ENCODE data around the gene SCNN1B.
"Not testable (repeated sequence)": the region's sequence is repeated elsewhere in the genome, so short reads cannot be mapped to it uniquely, and the experiment has no call there.

The SCNN1B gene

DNA sequence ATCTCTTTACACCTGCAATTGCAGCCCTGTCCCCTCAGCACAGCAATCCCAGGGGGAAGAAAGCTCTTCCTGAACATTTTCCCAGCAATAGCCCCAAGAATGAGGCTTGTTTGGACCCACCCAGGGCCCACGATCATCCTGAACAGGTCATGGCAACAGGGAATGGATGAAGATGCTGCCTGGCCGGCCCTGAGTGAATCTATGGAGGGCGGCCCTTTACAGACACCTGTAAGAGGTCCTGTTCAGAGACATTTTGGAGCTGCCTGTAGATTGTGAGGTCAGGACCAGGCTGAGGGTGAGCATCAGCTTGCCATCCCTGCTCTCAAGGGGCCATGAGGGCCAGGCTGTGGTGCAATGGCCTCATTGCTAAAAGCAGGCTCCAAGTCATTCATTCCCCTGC is 81.8 kb downstream of the SCNN1B start:
- DNase-seq = no peak

DNA sequence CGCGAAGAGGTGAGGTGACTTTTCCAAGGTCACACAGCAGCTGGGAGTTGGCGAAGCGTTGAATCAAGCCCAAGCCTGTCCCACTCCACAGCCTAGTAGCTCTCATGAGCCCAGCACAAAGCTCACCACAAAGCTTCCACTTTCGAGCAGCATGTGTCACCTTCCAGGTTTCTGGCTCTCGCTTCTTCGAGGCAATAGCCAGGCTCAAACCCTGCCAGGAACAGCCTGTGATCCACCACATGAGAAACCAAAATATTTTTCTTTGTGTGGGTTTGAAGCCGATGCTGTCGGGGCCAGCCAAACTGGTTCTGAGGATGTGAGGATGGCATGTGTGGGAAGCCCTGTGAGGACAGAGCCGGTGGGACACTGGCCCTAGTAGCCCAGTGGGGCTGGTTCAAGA is 82.8 kb downstream of the SCNN1B start:
- no peak for DNase-seq

DNA sequence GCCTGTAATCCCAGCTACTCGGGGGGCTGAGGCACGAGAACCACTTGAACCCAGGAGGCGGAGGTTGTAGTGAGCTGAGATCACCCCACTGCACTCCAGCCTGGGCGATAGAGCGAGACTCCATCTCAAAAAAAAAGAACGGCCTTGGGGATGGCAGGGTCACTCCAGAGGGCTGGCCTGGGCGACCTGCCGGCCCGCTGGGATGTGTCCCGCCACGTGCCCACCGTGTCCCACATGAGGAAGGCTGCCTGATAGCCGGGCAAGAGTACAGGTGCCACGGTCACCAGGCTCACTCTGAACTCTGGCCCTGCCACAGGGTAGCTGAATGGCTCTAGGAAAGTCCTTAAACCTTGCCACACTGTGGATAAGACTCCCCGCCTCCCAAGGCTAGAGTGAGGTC is 83.3 kb downstream of the SCNN1B start:
- no peak for DNase-seq

DNA sequence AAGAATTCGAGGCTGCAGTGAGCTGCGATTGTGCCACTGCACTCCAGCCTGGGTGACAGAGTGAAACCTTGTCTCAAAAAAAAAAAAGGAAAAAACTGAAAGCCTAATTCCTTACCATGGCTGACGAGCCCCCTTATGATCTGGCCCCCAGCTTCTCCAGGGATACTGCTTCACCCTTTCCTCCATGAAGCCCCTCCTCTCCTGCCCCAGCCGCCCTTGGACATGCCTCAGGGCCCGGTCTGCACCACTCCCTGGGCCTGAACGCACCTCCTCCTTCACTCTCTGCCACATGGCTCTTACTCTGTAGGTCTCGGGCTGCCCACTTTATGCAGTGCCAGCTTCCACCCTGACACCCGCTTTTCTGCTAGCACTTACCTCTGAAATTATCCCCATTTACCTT is 85.6 kb downstream of the SCNN1B start:
- no peak for DNase-seq

DNA sequence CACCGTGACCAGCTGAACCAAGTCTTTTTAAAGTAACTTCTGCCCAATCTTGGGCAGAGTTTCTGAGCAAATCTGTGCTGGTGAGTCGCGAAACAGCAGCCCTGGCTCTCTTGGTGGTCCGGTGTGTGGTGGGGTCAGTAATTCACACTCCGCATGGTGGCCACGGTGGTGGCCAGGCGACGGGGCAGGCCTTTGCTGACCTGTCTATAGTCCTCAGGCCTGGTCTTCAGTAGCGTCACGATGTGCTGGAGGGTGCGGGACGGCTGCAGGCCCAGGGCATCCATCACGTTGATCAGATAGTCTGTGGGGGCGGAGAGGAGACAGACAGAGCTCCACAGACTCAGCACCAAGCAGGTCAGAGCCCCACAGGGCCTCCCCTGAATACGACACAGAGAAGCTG is 86.7 kb downstream of the SCNN1B start:
- no peak for DNase-seq

DNA sequence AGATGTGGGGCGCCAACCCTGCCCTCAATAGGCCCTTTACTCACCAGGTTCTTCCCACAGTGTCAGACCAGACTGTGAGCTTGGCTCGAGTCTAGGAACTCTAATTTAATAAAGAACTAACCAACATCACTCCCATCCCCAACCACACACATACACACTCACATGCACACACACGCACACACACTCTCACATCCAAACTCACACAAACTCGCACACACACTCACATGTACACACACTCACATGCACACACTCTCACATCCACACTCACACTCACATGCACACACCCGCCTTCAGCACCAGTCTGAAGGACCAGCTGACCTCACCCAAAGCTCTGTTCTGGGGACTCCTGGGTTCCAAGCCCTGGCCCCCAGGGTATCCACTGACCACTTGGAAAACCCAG is 87.1 kb downstream of the SCNN1B start:
- no peak for DNase-seq

- not testable (repeated sequence) for DNase-seq
These were observed 87.8 kb downstream of the SCNN1B start for GRCh38 chr16:23389936-23390335.

GRCh38 chr16:23391381-23392222 is 89.5 kb downstream of the SCNN1B start:
- no peak for DNase-seq

- no peak for DNase-seq
These were observed 90.1 kb downstream of the SCNN1B start for GRCh38 chr16:23392223-23392600.

DNA sequence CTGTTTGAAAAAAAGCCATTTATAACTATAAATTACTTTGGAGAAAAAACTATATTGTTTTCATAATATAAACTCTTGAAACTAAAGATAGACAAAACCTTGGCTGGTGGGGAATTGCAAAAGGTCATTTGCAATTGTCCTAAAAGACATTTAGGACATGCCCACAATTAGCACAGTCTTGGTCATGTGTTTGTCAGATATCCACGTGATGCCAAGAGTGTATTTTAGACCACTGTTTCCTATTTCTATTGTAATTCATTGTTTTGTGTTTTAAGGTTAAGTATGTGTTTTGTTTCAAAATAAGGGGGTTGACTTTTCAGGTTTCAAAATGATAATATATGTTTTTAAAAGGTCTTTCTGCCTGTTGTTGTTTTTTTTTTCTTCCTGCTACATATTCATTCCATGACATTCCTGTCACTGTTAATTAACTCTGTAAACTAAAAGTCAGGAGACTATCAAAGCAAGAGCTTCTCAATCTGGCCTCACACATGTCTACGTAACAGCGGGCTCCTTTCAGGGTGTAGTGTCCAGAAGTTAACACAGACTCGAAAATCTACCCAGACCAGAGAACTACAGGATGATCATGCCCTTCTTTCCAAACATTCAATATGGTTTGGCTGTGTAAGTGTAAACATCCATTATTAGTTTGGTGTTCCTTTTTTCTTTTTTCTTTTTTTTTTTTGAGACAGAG is 92.2 kb downstream of the SCNN1B start:
- no peak for DNase-seq

GRCh38 chr16:23395732-23396131 is 93.6 kb downstream of the SCNN1B start:
- no peak for DNase-seq

- DNase-seq = no peak
These were observed 95.4 kb downstream of the SCNN1B start for GRCh38 chr16:23397464-23397863.

- no peak for DNase-seq
These were observed 97.1 kb downstream of the SCNN1B start for GRCh38 chr16:23398987-23399805.

DNA sequence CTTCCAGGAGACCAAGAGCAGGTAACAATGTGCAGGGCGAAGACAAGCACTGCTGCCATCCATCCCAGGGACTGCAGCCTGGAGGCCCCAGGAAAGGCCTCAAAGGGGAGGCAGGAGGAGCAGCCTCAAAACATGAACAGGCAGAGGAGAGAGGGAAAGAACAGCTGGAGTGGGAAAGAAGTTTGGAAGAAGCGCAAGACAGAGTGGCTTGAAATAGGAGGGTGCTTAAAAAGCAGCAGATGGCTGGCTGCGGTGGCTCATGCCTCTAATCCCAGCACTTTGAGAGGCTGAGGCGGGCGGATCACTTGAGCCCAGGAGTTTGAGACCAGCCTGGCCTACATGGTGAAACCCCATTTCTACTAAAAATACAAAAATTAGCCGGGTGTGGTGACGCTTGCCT is 98.3 kb downstream of the SCNN1B start:
- not testable (repeated sequence) for DNase-seq

DNA sequence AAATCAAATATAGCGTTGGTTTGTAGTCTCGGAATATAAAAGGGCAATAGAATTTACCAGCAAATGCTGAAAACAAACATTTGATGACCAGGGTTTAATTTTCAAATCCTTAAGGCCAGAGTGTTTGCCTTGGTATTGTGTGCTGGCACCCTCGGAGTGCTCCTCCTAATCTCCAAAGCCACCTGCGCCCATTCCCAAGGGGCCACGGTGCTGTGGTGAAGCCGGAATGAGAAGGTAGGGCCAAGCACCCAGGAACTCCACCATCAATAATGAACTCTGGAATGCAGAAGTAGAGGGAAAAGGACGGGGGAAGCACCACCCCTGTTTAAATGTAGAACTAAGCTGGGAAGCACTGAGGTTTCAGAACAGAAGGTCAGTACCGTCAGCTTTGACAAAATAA is 99.0 kb downstream of the SCNN1B start:
- DNase-seq = no peak

- DNase-seq = no peak
These were observed 100.0 kb downstream of the SCNN1B start for GRCh38 chr16:23402100-23402499.

DNA sequence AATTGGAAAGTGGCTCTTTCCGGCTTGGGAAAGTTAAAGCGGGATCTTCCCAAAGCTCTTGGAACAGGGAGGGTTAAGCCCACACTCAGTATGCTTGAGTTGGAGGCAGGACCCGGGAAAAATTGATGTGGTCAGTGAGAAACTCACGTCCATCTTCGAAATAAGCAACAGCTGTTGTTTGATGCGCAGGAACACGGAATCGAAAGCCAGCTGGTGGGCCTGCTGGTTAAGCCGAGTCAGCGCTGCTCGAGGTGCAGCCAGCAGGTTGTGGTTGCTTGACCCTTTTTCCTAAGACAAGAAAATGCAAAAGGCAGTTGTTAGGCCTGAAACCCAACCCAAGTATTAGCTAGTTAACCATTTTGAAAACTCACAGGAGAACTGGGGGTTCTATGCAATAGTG is 101.4 kb downstream of the SCNN1B start:
- no peak for DNase-seq

- no peak for DNase-seq
These were observed 103.9 kb downstream of the SCNN1B start for GRCh38 chr16:23406024-23406423.

DNA sequence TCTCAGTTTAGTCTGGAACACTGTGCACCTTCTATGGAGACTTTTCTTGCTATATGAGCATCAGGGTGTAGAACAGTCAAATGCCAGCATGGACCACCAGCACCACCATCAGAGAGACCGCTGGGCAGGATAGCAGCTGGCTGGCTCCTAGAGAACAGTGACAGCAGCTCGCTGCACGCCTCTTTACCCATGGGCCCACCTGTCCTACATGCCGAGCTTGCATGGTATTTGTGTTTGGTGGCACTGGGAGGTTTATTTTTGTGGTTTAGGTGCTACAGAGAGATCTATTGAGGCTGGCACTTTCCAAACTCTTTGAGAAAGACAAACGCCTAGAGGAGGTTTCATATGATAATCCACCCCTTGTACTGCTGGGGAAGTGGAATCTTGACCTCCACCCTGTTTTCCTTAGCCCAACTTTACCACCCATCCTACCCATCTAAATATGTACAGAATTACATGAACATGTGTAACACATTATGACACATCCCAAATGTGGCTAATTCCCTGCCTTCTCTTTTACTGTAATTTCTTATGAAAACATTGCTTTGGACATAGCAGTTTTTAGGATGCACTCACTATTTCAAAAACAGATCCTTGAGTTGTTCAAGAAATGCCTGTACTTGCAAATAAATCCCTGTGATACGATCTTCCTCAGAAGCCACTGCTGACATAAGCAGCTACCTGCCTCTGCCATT is 104.6 kb downstream of the SCNN1B start:
- DNase-seq = no peak

DNA sequence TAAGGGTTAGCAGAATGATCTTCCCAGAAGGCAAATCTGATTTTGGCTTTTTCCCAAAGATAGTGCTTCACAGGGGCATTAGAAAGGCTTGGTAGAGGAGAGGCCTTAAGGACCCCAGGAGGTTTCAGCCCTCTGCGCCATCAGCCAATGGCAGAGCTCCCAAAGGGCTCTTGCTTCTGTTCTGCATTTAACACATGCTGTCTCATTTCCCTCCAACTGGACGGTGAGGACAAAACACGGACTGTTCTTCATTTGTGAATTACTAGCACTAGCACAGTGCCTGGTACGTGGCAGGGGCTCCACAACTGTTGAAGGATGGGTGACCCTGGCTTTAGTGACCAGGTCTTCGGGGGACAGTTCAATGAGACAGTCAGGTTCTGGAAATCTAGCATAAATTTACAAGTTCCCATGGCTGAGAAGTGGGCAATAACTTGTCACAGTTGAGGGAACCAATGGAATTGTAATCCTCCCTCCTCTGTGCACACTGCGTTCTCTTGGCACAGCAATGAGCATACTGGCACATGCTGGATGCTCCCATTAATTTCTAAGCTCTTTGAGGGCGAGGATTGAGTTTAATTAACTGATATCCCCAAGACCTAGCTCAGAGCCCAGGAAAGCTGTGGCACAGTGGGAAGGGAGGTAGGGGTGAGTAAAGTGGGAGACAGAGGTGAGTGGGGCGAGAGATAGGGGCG is 105.5 kb downstream of the SCNN1B start:
- no peak for DNase-seq

DNA sequence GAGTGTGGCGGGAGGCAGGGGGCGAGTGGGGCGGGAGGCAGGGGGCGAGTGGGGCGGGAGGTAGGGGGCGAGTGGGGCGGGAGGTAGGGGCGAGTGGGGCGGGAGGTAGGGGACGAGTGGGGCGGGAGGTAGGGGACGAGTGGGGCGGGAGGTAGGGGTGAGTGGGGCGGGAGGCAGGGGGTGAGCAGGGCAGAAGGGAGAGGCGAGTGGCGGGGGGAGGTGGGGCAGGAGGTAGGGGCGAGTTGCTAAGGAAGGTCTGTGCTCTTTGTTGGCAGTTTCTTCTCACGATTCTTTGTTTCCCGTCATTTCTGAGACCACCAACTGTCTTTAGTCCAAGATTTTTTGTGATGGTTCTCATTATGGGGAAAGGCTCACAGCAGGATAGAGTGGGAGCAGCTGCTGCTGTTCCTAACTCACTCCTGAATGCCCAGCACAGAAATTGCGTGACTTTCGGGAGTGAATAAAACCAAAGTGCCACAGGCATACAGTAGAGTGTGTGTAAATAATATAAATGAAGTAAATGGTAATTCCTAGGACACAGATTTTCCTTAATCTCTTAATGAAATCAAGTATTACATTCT is 106.2 kb downstream of the SCNN1B start:
- DNase-seq = no peak

GRCh38 chr16:23408823-23409298 is 106.8 kb downstream of the SCNN1B start:
- peak; percentile 39 for DNase-seq

Measured in 8988T (cell line).